ENCODE results near the gene MEIKIN. TPM values are rescaled to one million over a fixed set of nuclear protein-coding genes. Genes with fewer than 3 reads are reported as not detected.

Gene MEIKIN
- total and polyA plus RNA-seq, 9 donors = 0.29 TPM; not detected in 8

- Histone ChIP-seq H3K27me3 (no peaks in the 10 kb centered on the region), H3K4me3 (no peak overlapping the region), H3K9me3 (no peaks in the 10 kb centered on the region), H3K4me1 (ENCODE audit: insufficient read depth) (no peaks in the 10 kb centered on the region), H3K36me3 (no peaks in the 10 kb centered on the region), H3K27ac (no peak overlapping the region)
- no peak for DNase-seq
- intact Hi-C loops (cut with DNase I) = no loop called here
- no peak for TF ChIP-seq CTCF (IDR thresholded peaks at IDR 0.05)
- no peak for TF ChIP-seq EP300 (IDR thresholded peaks at IDR 0.05)
- TF ChIP-seq POLR2A (IDR thresholded peaks at IDR 0.05) = no peak
Observed at GRCh38 chr5:131942016-131942415, 3.4 kb downstream of the MEIKIN start.

GRCh38 chr5:131939690-131940345, 5.6 kb downstream of the MEIKIN start:
- Histone ChIP-seq H3K27me3 (no peaks in the 10 kb centered on the region), H3K36me3 (no peaks in the 10 kb centered on the region), H3K4me3 (no peak overlapping the region), H3K27ac (no peak overlapping the region), H3K4me1 (ENCODE audit: insufficient read depth) (no peaks in the 10 kb centered on the region), H3K9me3 (no peaks in the 10 kb centered on the region)
- TF ChIP-seq EP300 (IDR thresholded peaks at IDR 0.05) (no peak), CTCF (IDR thresholded peaks at IDR 0.05) (no peak), POLR2A (IDR thresholded peaks at IDR 0.05) (no peak)
- DNase-seq = no peak
- intact Hi-C loops (cut with DNase I) = no loop called here
- 55 to 66% (median 58%) methylated on average over 3 of the region's 3 CpGs for WGBS, 3 donors

- H3K4me3 ChIP-seq = no peak overlapping the region
- H3K36me3 ChIP-seq = no peaks in the 10 kb centered on the region
- DNase-seq = no peak
- TF ChIP-seq CTCF (IDR thresholded peaks at IDR 0.05) (no peak), POLR2A (IDR thresholded peaks at IDR 0.05) (no peak), EP300 (IDR thresholded peaks at IDR 0.05) (no peak)
- WGBS, 3 donors = 40 to 49% (median 44%) methylated on average over 2 of the region's 2 CpGs
- H3K9me3 ChIP-seq = no peaks in the 10 kb centered on the region
- no peaks in the 10 kb centered on the region for H3K4me1 ChIP-seq (ENCODE audit: insufficient read depth)
- H3K27ac ChIP-seq = no peak overlapping the region
- intact Hi-C loops (cut with DNase I) = no loop called here
- H3K27me3 ChIP-seq = no peaks in the 10 kb centered on the region
Observed at GRCh38 chr5:131932235-131932634, 13.2 kb downstream of the MEIKIN start.

- intact Hi-C loops (cut with DNase I) = no loop called here
- DNase-seq = no peak
- Histone ChIP-seq H3K4me3 (no peak overlapping the region), H3K4me1 (ENCODE audit: insufficient read depth) (no peaks in the 10 kb centered on the region), H3K27ac (no peak overlapping the region), H3K36me3 (no peaks in the 10 kb centered on the region), H3K27me3 (no peaks in the 10 kb centered on the region), H3K9me3 (no peaks in the 10 kb centered on the region)
- no peak for TF ChIP-seq POLR2A (IDR thresholded peaks at IDR 0.05)
- no peak for TF ChIP-seq EP300 (IDR thresholded peaks at IDR 0.05)
- no peak for TF ChIP-seq CTCF (IDR thresholded peaks at IDR 0.05)
Observed at GRCh38 chr5:131928957-131929356, 16.5 kb downstream of the MEIKIN start.

All from ovary (tissue), 9 donors.